ENCODE results near the gene ATP2A3. TPM values are rescaled to one million over a fixed set of nuclear protein-coding genes. Genes with fewer than 3 reads are reported as not detected.

The ATP2A3 gene
- total RNA-seq: 10 to 100 TPM in 1 of 9 donors, 1 to 10 TPM in 8; 3.3 to 19.7 (median 7.0) TPM
- polyA plus RNA-seq: 10 to 100 TPM in 1 of 2 donors, 1 to 10 TPM in 1; 5.1 to 21.8 TPM
- long read RNA-seq, donor 1: 0 reads
- long read RNA-seq, donor 2, partial matches to known transcripts: 5 of 6 reads
- long read RNA-seq, donor 2, other reads (novel, unspliced or antisense): 1 of 6 reads
- long read RNA-seq, donor 3, partial matches to known transcripts: 1 of 3 reads
- long read RNA-seq, donor 3, other reads (novel, unspliced or antisense): 2 of 3 reads

GRCh38 chr17:3964203-3965117 lies at the start of gene ATP2A3:
ATP2A3 (minus strand) TSS chr17:3964437; CDS start chr17:3964291, 146 bp downstream.
- Histone ChIP-seq H3K27ac (peak within 1 kb of the TSS in 11 of 12 donors; percentile 0 to 86 (median 53)), H3K36me3 (no peaks in the 10 kb centered on the region), H3K9me3 (no peaks in the 10 kb centered on the region), H3K27me3 (peaks cover 3 to 29% (median 11%) of the 10 kb centered on the region in 9 donors), H3K4me3 (peak within 1 kb of the TSS; percentile 18 to 69 (median 52)), H3K4me1 (peaks cover 0 to 54% (median 21%) of the 10 kb centered on the region in 12 donors)
- peak in 3 of 5 donors; percentile 35 to 77 (median 48) for DNase-seq
- 2 to 8% (median 3%) methylated on average over 20 to 92 of the region's 92 CpGs for WGBS, 4 donors
- no peak for TF ChIP-seq POLR2A (IDR thresholded peaks at IDR 0.05)
- TF ChIP-seq, protein P1, sequence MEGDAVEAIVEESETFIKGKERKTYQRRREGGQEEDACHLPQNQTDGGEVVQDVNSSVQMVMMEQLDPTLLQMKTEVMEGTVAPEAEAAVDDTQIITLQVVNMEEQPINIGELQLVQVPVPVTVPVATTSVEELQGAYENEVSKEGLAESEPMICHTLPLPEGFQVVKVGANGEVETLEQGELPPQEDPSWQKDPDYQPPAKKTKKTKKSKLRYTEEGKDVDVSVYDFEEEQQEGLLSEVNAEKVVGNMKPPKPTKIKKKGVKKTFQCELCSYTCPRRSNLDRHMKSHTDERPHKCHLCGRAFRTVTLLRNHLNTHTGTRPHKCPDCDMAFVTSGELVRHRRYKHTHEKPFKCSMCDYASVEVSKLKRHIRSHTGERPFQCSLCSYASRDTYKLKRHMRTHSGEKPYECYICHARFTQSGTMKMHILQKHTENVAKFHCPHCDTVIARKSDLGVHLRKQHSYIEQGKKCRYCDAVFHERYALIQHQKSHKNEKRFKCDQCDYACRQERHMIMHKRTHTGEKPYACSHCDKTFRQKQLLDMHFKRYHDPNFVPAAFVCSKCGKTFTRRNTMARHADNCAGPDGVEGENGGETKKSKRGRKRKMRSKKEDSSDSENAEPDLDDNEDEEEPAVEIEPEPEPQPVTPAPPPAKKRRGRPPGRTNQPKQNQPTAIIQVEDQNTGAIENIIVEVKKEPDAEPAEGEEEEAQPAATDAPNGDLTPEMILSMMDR (IDR thresholded peaks at IDR 0.05): no peak
- ATAC-seq: peak in 2 of 4 donors; percentile 70 to 73
- intact Hi-C loops (cut with DNase I): loop anchor here in 3 of 10 donors (1.0 to 5.0 kb wide), 2 partner anchors 38 to 40 kb away; no protein-coding TSS in a partner anchor

DNA sequence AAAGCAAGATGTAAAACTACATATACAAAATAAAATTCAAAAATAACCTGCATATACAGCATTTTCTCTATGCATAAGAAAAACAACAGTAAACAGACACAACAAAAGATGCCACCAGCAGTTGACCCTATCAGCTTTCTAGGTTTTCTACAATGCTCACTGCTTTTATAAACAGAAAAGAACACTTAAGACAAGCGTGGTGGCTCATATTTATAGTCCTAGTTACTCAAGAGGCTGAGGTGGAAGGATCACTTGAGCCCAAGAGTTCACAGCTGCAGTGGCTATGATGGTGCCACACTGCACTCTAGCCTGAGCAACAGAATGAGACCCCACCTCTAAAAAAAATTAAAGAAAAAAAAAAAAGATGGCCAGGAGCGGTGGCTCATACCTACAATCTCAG lies 46.5 kb upstream of the ATP2A3 start:
- H3K4me3 ChIP-seq: no peak overlapping the region
- no peaks in the 10 kb centered on the region for H3K27me3 ChIP-seq
- H3K9me3 ChIP-seq: no peaks in the 10 kb centered on the region
- H3K4me1 ChIP-seq: peaks cover 0 to 19% (median 0%) of the 10 kb centered on the region in 12 donors
- H3K27ac ChIP-seq: no peak overlapping the region
- whole genome bisulfite sequencing, 4 donors: 82 to 91% (median 87%) methylated on average over 2 of the region's 2 CpGs
- TF ChIP-seq POLR2A (IDR thresholded peaks at IDR 0.05): no peak
- TF ChIP-seq, protein P1 (IDR thresholded peaks at IDR 0.05): no peak
- ATAC-seq (no peak), DNase-seq (no peak)
- intact Hi-C loops (cut with DNase I): no loop called here
- peaks cover 2 to 100% (median 95%) of the 10 kb centered on the region in 9 donors for H3K36me3 ChIP-seq

GRCh38 chr17:4009186-4009785 lies 45.0 kb upstream of the ATP2A3 start:
- intact Hi-C loops (cut with DNase I): loop anchor here in 7 of 10 donors (5.0 to 10.0 kb wide), 6 partner anchors 82 to 274 kb away; no protein-coding TSS in a partner anchor
- no peak overlapping the region for H3K4me3 ChIP-seq
- H3K27ac ChIP-seq: peak overlapping the region in 5 of 12 donors; percentile 10 to 84 (median 56)
- WGBS, 4 donors: 80 to 83% (median 82%) methylated on average over 17 of the region's 17 CpGs
- no peak for ATAC-seq
- H3K9me3 ChIP-seq: no peaks in the 10 kb centered on the region
- DNase-seq: no peak
- H3K36me3 ChIP-seq: peaks cover 0 to 92% (median 84%) of the 10 kb centered on the region in 9 donors
- no peaks in the 10 kb centered on the region for H3K27me3 ChIP-seq
- H3K4me1 ChIP-seq: peaks cover 0 to 26% (median 3%) of the 10 kb centered on the region in 12 donors
- TF ChIP-seq, protein P1 (IDR thresholded peaks at IDR 0.05): no peak
- TF ChIP-seq POLR2A (IDR thresholded peaks at IDR 0.05): no peak

Data from heart left ventricle (tissue), 16 donors.